ENCODE data around the gene SIRT3.
A peak's percentile ranks its signal among the peaks of the same experiment; 100 is the strongest.
"Not testable (repeated sequence)": the region's sequence is repeated elsewhere in the genome, so short reads cannot be mapped to it uniquely, and the experiment has no call there.

The SIRT3 gene

GRCh38 chr11:191490-192478, 44.4 kb downstream of the SIRT3 start:
- not testable (repeated sequence) for H3K27ac ChIP-seq (replicated peaks); H3K27me3 ChIP-seq (ENCODE audit: insufficient read depth, poor library complexity, severe bottlenecking); H3K4me3 ChIP-seq (replicated peaks; ENCODE audit: insufficient read depth, low read length)
- peak in 1 of 2 experiments; percentile 9 for DNase-seq (ENCODE audit: low read depth in 1 of 2, low spot score in 1 of 2)

GRCh38 chr11:190546-190945, 45.6 kb downstream of the SIRT3 start:
- H3K27me3 ChIP-seq (ENCODE audit: insufficient read depth, poor library complexity, severe bottlenecking); H3K4me3 ChIP-seq (replicated peaks; ENCODE audit: insufficient read depth, low read length); H3K27ac ChIP-seq (replicated peaks); DNase-seq (ENCODE audit: low read depth in 1 of 2, low spot score in 1 of 2): not testable (repeated sequence)

GRCh38 chr11:189843-190311, 46.3 kb downstream of the SIRT3 start:
- DNase-seq (ENCODE audit: low read depth in 1 of 2, low spot score in 1 of 2) = peak in 1 of 2 experiments; percentile 55
- not testable (repeated sequence) for H3K27me3 ChIP-seq (ENCODE audit: insufficient read depth, poor library complexity, severe bottlenecking); H3K27ac ChIP-seq (replicated peaks); H3K4me3 ChIP-seq (replicated peaks; ENCODE audit: insufficient read depth, low read length)

GRCh38 chr11:189200-189783, 46.9 kb downstream of the SIRT3 start:
- not testable (repeated sequence) for H3K27me3 ChIP-seq (ENCODE audit: insufficient read depth, poor library complexity, severe bottlenecking); H3K27ac ChIP-seq (replicated peaks); DNase-seq (ENCODE audit: low read depth in 1 of 2, low spot score in 1 of 2); H3K4me3 ChIP-seq (replicated peaks; ENCODE audit: insufficient read depth, low read length)

- DNase-seq (ENCODE audit: low read depth in 1 of 2, low spot score in 1 of 2); H3K27me3 ChIP-seq (ENCODE audit: insufficient read depth, poor library complexity, severe bottlenecking); H3K4me3 ChIP-seq (replicated peaks; ENCODE audit: insufficient read depth, low read length); H3K27ac ChIP-seq (replicated peaks): not testable (repeated sequence)
These were observed 55.9 kb downstream of the SIRT3 start for GRCh38 chr11:180242-180641.

All from HL-60 (cell line).